Measurements from ENCODE around the gene GRID1. TPM values are rescaled to one million over a fixed set of nuclear protein-coding genes. Genes with fewer than 3 reads are reported as not detected.

The GRID1 gene
- total RNA-seq, 3 donors from 2014 or later, result 0.61 to 1.9 (median 0.87) TPM

DNA sequence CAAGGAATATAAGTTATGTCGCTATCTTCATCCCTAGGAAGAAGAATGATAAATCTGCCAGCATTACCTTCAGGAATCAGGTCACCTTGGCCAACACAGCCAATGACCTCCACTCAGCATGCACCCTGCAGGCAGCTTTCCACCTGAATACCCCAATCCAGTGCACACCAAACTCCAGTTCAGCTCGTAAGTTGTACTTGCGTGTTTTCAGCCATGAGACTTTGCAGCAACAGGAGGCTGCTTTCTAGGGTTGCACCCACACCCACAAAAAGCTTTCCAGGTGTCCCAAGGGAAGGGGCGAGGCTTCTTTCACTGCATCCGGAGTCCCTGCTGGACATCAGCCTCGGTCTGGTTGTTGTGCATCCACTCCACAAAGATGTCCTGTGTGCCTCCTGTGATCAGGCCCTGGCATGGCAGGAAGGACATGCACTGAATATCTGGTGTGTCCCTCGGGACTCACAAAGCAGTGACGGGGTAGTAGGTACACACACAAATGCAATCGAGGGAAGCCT, 282.9 kb downstream of the GRID1 start:
- Histone ChIP-seq H3K4me1 (ENCODE audit: low read depth) (no peaks in the 10 kb centered on the region), H3K9me3 (no peaks in the 10 kb centered on the region), H3K36me3 (ENCODE audit: low read depth) (no peaks in the 10 kb centered on the region), H3K4me3 (no peak overlapping the region)
- DNase-seq (no peak), ATAC-seq (no peak)
- intact Hi-C loops (cut with DNase I, micrococcal nuclease), result no loop called here
- TF ChIP-seq, protein P1, sequence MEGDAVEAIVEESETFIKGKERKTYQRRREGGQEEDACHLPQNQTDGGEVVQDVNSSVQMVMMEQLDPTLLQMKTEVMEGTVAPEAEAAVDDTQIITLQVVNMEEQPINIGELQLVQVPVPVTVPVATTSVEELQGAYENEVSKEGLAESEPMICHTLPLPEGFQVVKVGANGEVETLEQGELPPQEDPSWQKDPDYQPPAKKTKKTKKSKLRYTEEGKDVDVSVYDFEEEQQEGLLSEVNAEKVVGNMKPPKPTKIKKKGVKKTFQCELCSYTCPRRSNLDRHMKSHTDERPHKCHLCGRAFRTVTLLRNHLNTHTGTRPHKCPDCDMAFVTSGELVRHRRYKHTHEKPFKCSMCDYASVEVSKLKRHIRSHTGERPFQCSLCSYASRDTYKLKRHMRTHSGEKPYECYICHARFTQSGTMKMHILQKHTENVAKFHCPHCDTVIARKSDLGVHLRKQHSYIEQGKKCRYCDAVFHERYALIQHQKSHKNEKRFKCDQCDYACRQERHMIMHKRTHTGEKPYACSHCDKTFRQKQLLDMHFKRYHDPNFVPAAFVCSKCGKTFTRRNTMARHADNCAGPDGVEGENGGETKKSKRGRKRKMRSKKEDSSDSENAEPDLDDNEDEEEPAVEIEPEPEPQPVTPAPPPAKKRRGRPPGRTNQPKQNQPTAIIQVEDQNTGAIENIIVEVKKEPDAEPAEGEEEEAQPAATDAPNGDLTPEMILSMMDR (IDR thresholded peaks at IDR 0.05), result no peak

DNA sequence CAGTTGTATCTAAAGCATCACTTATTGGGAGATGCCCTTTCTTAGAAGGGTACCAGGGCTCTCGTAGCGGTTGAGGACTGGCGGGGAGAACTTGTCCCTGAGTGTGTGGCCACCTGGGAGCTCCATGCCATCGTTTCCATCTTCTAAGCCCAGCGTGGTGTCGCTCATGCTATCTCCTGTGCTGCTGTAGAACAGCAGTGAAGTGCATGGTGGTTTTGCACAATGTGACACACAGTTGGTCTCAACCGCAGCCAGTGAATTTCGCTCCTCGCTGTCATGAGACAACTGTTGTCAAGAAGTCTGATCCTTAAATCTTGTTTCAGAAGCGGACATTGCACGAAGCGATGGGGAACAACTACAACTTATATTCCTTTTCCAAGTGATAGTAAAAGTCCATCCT, 283.4 kb downstream of the GRID1 start:
- ATAC-seq, result no peak
- no peaks in the 10 kb centered on the region for H3K4me1 ChIP-seq (ENCODE audit: low read depth)
- no peaks in the 10 kb centered on the region for H3K9me3 ChIP-seq
- no peak for DNase-seq
- H3K36me3 ChIP-seq (ENCODE audit: low read depth), result no peaks in the 10 kb centered on the region
- intact Hi-C loops (cut with DNase I, micrococcal nuclease), result no loop called here
- H3K4me3 ChIP-seq, result no peak overlapping the region
- TF ChIP-seq, protein P1 (IDR thresholded peaks at IDR 0.05), result no peak

DNA sequence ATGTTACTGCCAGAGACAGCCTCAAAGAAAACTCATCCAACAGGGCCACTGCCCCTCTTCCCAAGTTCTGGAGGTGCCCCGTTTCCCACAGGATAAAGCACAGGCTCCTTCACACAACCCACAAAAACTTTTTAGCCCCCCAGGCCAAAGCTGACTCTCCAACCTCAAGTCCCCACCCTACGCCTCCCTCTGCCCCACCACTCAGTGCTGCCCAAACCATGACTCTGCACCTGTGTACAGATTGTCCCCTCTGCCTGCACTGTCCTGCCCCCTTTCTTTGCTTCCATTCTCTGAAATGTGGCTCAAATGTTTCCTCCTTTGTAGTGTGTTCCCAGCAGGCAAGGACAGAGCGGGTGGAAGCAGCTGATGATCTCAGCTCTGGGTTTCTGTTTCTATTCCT, 284.0 kb downstream of the GRID1 start:
- no peak for ATAC-seq
- no peaks in the 10 kb centered on the region for H3K36me3 ChIP-seq (ENCODE audit: low read depth)
- DNase-seq, result no peak
- H3K9me3 ChIP-seq, result no peaks in the 10 kb centered on the region
- intact Hi-C loops (cut with DNase I, micrococcal nuclease), result no loop called here
- no peaks in the 10 kb centered on the region for H3K4me1 ChIP-seq (ENCODE audit: low read depth)
- H3K4me3 ChIP-seq, result no peak overlapping the region
- TF ChIP-seq, protein P1 (IDR thresholded peaks at IDR 0.05), result no peak

DNA sequence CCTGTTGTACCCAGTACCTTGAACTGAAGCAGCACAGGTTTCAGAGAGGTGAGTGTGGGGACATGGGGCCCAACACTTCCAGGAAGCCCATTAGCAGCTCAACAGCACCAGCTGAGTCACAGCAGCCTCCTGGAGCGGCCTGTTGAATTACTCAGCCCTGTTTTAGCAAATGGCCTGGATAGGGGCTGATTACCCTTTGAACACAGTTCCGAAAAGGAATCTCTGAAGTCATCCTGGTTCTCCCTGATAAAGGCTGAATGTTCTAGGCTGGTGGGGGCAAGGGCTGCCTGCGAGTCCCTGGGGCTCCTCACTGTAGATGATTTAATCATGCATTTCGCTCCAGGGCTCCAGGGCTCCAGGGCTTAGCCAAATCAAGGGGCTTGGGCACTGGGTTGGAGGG, 287.5 kb downstream of the GRID1 start:
- intact Hi-C loops (cut with DNase I, micrococcal nuclease), result no loop called here
- Histone ChIP-seq H3K4me1 (ENCODE audit: low read depth) (no peaks in the 10 kb centered on the region), H3K36me3 (ENCODE audit: low read depth) (no peaks in the 10 kb centered on the region), H3K4me3 (no peak overlapping the region), H3K9me3 (no peaks in the 10 kb centered on the region)
- no peak for ATAC-seq
- TF ChIP-seq, protein P1 (IDR thresholded peaks at IDR 0.05), result no peak
- DNase-seq, result no peak

DNA sequence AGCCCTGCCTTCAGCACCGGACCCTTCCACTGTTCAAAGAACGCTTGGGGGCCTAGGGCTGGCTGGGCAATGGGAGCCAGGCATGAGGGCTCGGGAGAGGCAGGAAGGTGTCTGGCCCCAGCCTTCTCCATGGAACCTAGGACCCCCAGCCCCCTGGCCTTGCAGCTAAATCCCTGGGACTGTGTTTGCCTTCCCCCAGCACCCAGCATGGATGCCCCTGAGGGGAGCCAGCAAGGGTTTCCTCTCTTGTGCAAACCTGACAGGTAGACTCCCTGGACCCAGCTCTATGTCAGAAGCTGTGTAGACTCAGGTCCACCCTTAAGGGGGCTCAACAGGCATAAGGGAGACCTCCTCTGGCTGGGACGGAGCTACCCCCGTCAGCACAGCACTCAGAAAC, 288.0 kb downstream of the GRID1 start:
- TF ChIP-seq, protein P1 (IDR thresholded peaks at IDR 0.05), result no peak
- Histone ChIP-seq H3K9me3 (no peaks in the 10 kb centered on the region), H3K36me3 (ENCODE audit: low read depth) (no peaks in the 10 kb centered on the region), H3K4me1 (ENCODE audit: low read depth) (no peaks in the 10 kb centered on the region), H3K4me3 (no peak overlapping the region)
- ATAC-seq (no peak), DNase-seq (no peak)
- intact Hi-C loops (cut with DNase I, micrococcal nuclease), result no loop called here
